Thyroid gland (tissue), 4 donors: ENCODE measurements around the gene ETHE1. TPM values are rescaled to one million over a fixed set of nuclear protein-coding genes. Genes with fewer than 3 reads are reported as not detected.

ENCODE experiments used
- DNase-seq, 2 donors: peaks; one replicate each; pipeline ENCODE4 v3.0.0-alpha.2; 2019
- H3K27ac ChIP-seq, 3 donors: fragments of 200-600 bp; sonication (generic); 1 replicate in 2 of 3; 2 replicates in 1 of 3; pipeline ENCODE4 v1.5.1; 2016 to 2019; ENCODE audit warnings: mild to moderate bottlenecking in 1 of 3, moderate library complexity in 1 of 3
- H3K27me3 ChIP-seq: fragments of 200-600 bp; sonication (generic); one replicate; pipeline ENCODE4 v1.5.1; 2019
- H3K36me3 ChIP-seq, 2 donors: fragments of 200-600 bp; sonication (generic); one replicate each; pipeline ENCODE4 v1.5.1; 2016 to 2019
- H3K4me1 ChIP-seq, 2 donors: fragments of 200-600 bp; sonication (generic); one replicate each; pipeline ENCODE4 v1.5.1; 2017 to 2019
- H3K4me3 ChIP-seq, 3 donors: fragments of 200-600 bp; sonication (generic); replicated peaks in 1 of 3; 1 replicate in 2 of 3; 2 replicates in 1 of 3; pipeline ENCODE4 v1.5.1; 2016; ENCODE audit warnings: mild to moderate bottlenecking in 1 of 3
- H3K9me3 ChIP-seq: fragments of 200-600 bp; sonication (generic); one replicate; pipeline ENCODE4 v1.5.1; 2017
- POLR2A ChIP-seq, 2 donors: fragments of 450-650 bp; IDR thresholded peaks; one replicate each; pipeline ENCODE4 v1.6.1; 2017; ENCODE audit warnings: antibody characterized with exemption in 2 of 2, mild to moderate bottlenecking in 2 of 2, moderate library complexity in 1 of 2
- WGBS, 2 donors: methylation state at CpG; one replicate each; pipeline ENCODE4 v1.1.5; 2017; 5-methylcytosine and 5-hydroxymethylcytosine counted together
- intact Hi-C: fragments of 100-400 bp; cut with DNase I; formaldehyde crosslinking; loops from one replicate; pipeline ENCODE4 v1.15.1; 2023
- total RNA-seq, 4 donors: library from RNA; depleted of rRNA; stranded (reverse); fragments of >200 nt; gene quantifications; one replicate each; pipeline ENCODE4 v1.2.3, GENCODE V29; 2016
- TF ChIP-seq, protein P1 (sequence below), 6 experiments: fragments of 200-600 bp in 3 of 6; fragments of 450-650 bp in 3 of 6; sonication (generic) in 3 of 6; IDR thresholded peaks; one replicate each; pipeline ENCODE4 v1.5.1; 2016 to 2019; ENCODE audit warnings: antibody characterized with exemption in 6 of 6, mild to moderate bottlenecking in 2 of 6, inconsistent platforms in 1 of 6, moderate library complexity in 1 of 6

ETHE1 gene
- total RNA-seq, 4 donors from 2014 or later = 22.4 to 61.9 (median 32.5) TPM

DNA sequence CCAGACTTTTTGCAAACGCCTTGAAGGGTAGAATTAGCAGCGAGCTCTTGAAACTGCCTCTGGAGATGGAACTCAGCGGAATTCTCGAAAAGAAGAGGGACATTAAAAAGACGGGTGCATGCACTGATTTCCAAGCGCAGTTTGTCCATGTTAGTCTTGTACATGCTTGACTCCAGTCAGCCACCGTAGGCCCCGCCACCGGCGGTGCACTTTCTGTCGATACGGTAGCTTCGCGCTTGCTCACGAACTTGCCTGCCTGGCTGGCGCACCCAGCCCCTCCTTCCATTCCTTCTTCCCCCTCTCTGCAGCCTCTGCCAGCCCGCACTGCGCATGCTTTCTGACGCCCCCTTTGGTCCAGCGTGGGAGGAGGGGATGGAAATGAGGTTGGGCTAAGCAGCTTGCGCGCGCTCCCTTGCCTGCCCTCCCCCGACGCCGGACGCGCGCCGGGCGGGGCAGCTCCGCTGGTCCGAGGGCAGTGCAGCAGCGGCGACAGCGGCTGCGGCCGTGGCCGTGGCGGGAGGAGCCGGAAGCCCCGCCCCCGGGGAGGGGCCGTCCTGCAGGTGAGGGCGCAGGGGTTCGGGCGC, 6.1 kb upstream of the ETHE1 start, which contains the start of gene ZNF575:
ZNF575 (plus strand) TSS at position 227 of the 584 bp plus-strand sequence. CDS start 1,235 bp downstream, outside the sequence.
- intact Hi-C loops = loop anchor here (10.0 kb wide), 1 partner anchor 62 kb away; the partner anchor contains the start of genes IRGQ and ZNF576

GRCh38 chr19:43532571-43532961, 5.6 kb upstream of the ETHE1 start:
- Histone ChIP-seq H3K9me3 (no peaks in the 10 kb centered on the region), H3K36me3 (no peaks in the 10 kb centered on the region), H3K27ac (peak overlapping the region; percentile 44 to 92 (median 87)), H3K27me3 (no peaks in the 10 kb centered on the region), H3K4me1 (peaks cover 15 to 39% of the 10 kb centered on the region in 2 donors), H3K4me3 (peak overlapping the region in 1 of 3 donors; percentile 53)
- intact Hi-C loops = loop anchor here (10.0 kb wide), 1 partner anchor 62 kb away; the partner anchor contains the start of genes IRGQ and ZNF576
- WGBS, 2 donors = 2 to 4% methylated on average over 13 to 15 of the region's 16 CpGs
- no peak for DNase-seq
- no peak for TF ChIP-seq POLR2A (IDR thresholded peaks at IDR 0.05)
- TF ChIP-seq, protein P1, sequence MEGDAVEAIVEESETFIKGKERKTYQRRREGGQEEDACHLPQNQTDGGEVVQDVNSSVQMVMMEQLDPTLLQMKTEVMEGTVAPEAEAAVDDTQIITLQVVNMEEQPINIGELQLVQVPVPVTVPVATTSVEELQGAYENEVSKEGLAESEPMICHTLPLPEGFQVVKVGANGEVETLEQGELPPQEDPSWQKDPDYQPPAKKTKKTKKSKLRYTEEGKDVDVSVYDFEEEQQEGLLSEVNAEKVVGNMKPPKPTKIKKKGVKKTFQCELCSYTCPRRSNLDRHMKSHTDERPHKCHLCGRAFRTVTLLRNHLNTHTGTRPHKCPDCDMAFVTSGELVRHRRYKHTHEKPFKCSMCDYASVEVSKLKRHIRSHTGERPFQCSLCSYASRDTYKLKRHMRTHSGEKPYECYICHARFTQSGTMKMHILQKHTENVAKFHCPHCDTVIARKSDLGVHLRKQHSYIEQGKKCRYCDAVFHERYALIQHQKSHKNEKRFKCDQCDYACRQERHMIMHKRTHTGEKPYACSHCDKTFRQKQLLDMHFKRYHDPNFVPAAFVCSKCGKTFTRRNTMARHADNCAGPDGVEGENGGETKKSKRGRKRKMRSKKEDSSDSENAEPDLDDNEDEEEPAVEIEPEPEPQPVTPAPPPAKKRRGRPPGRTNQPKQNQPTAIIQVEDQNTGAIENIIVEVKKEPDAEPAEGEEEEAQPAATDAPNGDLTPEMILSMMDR (IDR thresholded peaks at IDR 0.05) = no peak

More for the DNA sequence above, 6.1 kb upstream of the ETHE1 start, which contains the start of gene ZNF575:
- H3K36me3 ChIP-seq = no peaks in the 10 kb centered on the region
- H3K4me3 ChIP-seq = peak within 1 kb of the TSS; percentile 53 to 61 (median 56)
- peak within 1 kb of the TSS; percentile 87 to 92 (median 90) for H3K27ac ChIP-seq
- peak in 1 of 2 donors; percentile 53 for TF ChIP-seq POLR2A (IDR thresholded peaks at IDR 0.05)
- TF ChIP-seq, protein P1 (IDR thresholded peaks at IDR 0.05) = peak in 1 of 6 experiments; percentile 7
- H3K9me3 ChIP-seq = no peaks in the 10 kb centered on the region
- peak; percentile 92 to 93 for DNase-seq
- H3K4me1 ChIP-seq = peaks cover 13 to 39% of the 10 kb centered on the region in 2 donors
- 0% methylated on average over 18 of the region's 47 CpGs for WGBS, 2 donors
- no peaks in the 10 kb centered on the region for H3K27me3 ChIP-seq

GRCh38 chr19:43527860-43528622, 1.0 kb upstream of the ETHE1 start:
- peak in 1 of 2 donors; percentile 29 for TF ChIP-seq POLR2A (IDR thresholded peaks at IDR 0.05)
- TF ChIP-seq, protein P1 (IDR thresholded peaks at IDR 0.05) = peak in 1 of 6 experiments; percentile 6
- H3K36me3 ChIP-seq = no peaks in the 10 kb centered on the region
- intact Hi-C loops = no loop called here
- WGBS, 2 donors = 12 to 15% methylated on average over 13 of the region's 13 CpGs
- peaks cover 25 to 41% of the 10 kb centered on the region in 2 donors for H3K4me1 ChIP-seq
- H3K27me3 ChIP-seq = no peaks in the 10 kb centered on the region
- no peak overlapping the region for H3K4me3 ChIP-seq
- no peaks in the 10 kb centered on the region for H3K9me3 ChIP-seq
- peak; percentile 74 to 79 for DNase-seq
- peak overlapping the region; percentile 87 to 90 (median 88) for H3K27ac ChIP-seq

- Histone ChIP-seq H3K36me3 (no peaks in the 10 kb centered on the region), H3K9me3 (no peaks in the 10 kb centered on the region), H3K27me3 (no peaks in the 10 kb centered on the region), H3K4me1 (peaks cover 17 to 34% of the 10 kb centered on the region in 2 donors), H3K27ac (peak overlapping the region in 2 of 3 donors; percentile 88 to 90), H3K4me3 (peak overlapping the region; percentile 72 to 97 (median 77))
- WGBS, 2 donors = 34 to 53% methylated on average over 8 to 15 of the region's 26 CpGs
- peak; percentile 24 to 31 for DNase-seq
- intact Hi-C loops = no loop called here
- TF ChIP-seq POLR2A (IDR thresholded peaks at IDR 0.05) = no peak
- TF ChIP-seq, protein P1 (IDR thresholded peaks at IDR 0.05) = no peak
Measured at GRCh38 chr19:43525836-43526771, 897 bp downstream of the ETHE1 start.
